Transverse colon (tissue), 3 donors: ENCODE results near the gene KTN1.

Experiments used
- EP300 ChIP-seq: sonication (generic); formaldehyde crosslinking; IDR thresholded peaks from one replicate; pipeline ENCODE4 v1.6.1; 2017; ENCODE audit warnings: antibody characterized with exemption, low read depth
- POLR2A ChIP-seq: fragments of 450-650 bp; IDR thresholded peaks from one replicate; pipeline ENCODE4 v1.6.1; 2016; ENCODE audit warnings: antibody characterized with exemption, mild to moderate bottlenecking, moderate library complexity
- TF ChIP-seq, protein P1 (sequence below), 5 experiments: fragments of 200-600 bp in 3 of 5; fragments of 450-650 bp in 2 of 5; sonication (generic) in 3 of 5; IDR thresholded peaks; 1 replicate in 2 of 5; 2 replicates in 3 of 5; pipeline ENCODE4 v1.5.1; 2016 to 2017; ENCODE audit warnings: antibody characterized with exemption in 5 of 5, inconsistent platforms in 3 of 5, mild to moderate bottlenecking in 2 of 5, moderate library complexity in 1 of 5

GRCh38 chr14:55604900-55605418, 25.0 kb downstream of the KTN1 start:
- TF ChIP-seq, protein P1, sequence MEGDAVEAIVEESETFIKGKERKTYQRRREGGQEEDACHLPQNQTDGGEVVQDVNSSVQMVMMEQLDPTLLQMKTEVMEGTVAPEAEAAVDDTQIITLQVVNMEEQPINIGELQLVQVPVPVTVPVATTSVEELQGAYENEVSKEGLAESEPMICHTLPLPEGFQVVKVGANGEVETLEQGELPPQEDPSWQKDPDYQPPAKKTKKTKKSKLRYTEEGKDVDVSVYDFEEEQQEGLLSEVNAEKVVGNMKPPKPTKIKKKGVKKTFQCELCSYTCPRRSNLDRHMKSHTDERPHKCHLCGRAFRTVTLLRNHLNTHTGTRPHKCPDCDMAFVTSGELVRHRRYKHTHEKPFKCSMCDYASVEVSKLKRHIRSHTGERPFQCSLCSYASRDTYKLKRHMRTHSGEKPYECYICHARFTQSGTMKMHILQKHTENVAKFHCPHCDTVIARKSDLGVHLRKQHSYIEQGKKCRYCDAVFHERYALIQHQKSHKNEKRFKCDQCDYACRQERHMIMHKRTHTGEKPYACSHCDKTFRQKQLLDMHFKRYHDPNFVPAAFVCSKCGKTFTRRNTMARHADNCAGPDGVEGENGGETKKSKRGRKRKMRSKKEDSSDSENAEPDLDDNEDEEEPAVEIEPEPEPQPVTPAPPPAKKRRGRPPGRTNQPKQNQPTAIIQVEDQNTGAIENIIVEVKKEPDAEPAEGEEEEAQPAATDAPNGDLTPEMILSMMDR (IDR thresholded peaks at IDR 0.05), result no peak
- TF ChIP-seq POLR2A, result no peak
- TF ChIP-seq EP300, result no peak
